Breast epithelium (tissue), 3 donors: Measurements from ENCODE around the gene PTPRK.

Experiments
- CTCF ChIP-seq, 3 donors: fragments of 450-650 bp; IDR thresholded peaks; one replicate each; pipeline ENCODE4 v1.5.1; 2016 to 2017; ENCODE audit warnings: antibody characterized with exemption in 3 of 3, mild to moderate bottlenecking in 3 of 3, moderate library complexity in 3 of 3
- POLR2A ChIP-seq: fragments of 450-650 bp; IDR thresholded peaks from one replicate; pipeline ENCODE4 v1.6.1; 2016; ENCODE audit warnings: antibody characterized with exemption, mild to moderate bottlenecking, moderate library complexity

GRCh38 chr6:128339635-128340450 lies 180.6 kb downstream of the PTPRK start:
- TF ChIP-seq CTCF (IDR thresholded peaks at IDR 0.05) (no peak), POLR2A (no peak)
